ENCODE measurements around the gene RPRD1B.

DNA sequence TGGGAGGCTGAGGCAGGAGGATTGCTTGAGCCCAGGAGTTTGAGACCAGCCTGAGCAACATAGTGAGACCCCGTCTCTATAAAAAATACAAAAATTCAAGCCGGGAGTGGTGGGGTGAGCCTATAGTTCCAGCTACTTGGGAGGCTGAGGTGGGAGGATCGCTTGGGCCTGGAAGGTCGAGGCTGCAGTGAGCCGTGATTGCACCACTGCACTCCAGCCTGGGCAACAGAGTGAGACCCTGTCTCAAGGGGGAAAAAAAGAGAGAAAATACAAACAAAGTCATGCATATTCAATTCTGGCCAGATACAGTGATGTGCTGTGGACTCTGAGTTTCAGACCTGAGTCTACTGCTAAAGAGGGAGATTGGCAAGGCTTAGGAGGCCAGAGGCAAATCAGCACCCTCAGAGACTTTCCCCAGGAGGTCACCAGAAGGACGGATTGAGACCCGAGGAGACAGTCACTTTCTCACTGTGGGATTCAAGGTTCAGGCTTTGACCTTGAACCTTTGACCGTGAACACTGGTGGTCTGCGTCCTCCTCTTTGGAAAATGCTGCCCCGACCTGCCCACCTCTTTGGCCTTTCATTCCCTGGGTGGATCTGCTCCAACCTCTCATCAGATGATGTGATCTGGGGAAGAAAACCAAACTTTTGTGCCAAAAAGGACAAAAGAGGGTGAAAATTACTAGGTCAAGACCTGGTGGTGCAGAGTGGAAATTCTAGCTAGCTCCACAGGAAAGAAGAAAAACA lies 100.3 kb downstream of the RPRD1B start:
- TF ChIP-seq, protein P1, sequence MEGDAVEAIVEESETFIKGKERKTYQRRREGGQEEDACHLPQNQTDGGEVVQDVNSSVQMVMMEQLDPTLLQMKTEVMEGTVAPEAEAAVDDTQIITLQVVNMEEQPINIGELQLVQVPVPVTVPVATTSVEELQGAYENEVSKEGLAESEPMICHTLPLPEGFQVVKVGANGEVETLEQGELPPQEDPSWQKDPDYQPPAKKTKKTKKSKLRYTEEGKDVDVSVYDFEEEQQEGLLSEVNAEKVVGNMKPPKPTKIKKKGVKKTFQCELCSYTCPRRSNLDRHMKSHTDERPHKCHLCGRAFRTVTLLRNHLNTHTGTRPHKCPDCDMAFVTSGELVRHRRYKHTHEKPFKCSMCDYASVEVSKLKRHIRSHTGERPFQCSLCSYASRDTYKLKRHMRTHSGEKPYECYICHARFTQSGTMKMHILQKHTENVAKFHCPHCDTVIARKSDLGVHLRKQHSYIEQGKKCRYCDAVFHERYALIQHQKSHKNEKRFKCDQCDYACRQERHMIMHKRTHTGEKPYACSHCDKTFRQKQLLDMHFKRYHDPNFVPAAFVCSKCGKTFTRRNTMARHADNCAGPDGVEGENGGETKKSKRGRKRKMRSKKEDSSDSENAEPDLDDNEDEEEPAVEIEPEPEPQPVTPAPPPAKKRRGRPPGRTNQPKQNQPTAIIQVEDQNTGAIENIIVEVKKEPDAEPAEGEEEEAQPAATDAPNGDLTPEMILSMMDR (IDR thresholded peaks at IDR 0.05), result no peak
- TF ChIP-seq POLR2A (IDR thresholded peaks at IDR 0.05), result no peak
